Measurements from ENCODE around the gene LYG1. TPM values are rescaled to one million over a fixed set of nuclear protein-coding genes. Genes with fewer than 3 reads are reported as not detected.

The LYG1 gene
- total and polyA plus RNA-seq, 2 of the 8 experiments (the other 6 are each of a cell fraction or from before 2014, with no cell fraction given), result 0.68 to 0.86 TPM

DNA sequence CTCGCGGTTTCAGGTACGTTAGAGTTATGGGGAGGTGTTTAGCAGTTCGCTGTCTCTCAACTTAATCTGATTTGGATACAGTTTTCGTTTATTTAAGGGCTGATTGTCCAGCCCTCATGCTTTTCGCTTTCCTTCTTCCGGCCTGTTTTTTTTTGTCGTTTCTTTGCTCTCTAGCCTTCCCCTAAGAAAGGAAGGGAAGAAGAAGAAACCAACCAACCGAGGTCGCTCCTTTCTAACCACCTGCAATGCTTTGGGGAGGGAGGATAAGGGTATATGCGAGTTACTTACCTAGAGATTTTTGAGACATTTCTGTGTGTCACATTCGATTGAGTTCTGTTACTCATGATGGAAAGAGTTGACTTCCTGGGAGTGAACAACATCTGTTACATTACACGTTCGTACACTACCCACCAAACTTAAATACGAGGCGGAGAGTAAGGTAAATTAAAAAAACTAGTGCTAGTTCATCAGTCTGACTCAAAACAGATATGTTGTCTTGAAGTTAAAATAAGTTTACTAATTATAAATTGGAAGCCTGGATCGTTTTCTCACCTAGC is 37.1 kb upstream of the LYG1 start (continued):
- TF ChIP-seq, protein P1, sequence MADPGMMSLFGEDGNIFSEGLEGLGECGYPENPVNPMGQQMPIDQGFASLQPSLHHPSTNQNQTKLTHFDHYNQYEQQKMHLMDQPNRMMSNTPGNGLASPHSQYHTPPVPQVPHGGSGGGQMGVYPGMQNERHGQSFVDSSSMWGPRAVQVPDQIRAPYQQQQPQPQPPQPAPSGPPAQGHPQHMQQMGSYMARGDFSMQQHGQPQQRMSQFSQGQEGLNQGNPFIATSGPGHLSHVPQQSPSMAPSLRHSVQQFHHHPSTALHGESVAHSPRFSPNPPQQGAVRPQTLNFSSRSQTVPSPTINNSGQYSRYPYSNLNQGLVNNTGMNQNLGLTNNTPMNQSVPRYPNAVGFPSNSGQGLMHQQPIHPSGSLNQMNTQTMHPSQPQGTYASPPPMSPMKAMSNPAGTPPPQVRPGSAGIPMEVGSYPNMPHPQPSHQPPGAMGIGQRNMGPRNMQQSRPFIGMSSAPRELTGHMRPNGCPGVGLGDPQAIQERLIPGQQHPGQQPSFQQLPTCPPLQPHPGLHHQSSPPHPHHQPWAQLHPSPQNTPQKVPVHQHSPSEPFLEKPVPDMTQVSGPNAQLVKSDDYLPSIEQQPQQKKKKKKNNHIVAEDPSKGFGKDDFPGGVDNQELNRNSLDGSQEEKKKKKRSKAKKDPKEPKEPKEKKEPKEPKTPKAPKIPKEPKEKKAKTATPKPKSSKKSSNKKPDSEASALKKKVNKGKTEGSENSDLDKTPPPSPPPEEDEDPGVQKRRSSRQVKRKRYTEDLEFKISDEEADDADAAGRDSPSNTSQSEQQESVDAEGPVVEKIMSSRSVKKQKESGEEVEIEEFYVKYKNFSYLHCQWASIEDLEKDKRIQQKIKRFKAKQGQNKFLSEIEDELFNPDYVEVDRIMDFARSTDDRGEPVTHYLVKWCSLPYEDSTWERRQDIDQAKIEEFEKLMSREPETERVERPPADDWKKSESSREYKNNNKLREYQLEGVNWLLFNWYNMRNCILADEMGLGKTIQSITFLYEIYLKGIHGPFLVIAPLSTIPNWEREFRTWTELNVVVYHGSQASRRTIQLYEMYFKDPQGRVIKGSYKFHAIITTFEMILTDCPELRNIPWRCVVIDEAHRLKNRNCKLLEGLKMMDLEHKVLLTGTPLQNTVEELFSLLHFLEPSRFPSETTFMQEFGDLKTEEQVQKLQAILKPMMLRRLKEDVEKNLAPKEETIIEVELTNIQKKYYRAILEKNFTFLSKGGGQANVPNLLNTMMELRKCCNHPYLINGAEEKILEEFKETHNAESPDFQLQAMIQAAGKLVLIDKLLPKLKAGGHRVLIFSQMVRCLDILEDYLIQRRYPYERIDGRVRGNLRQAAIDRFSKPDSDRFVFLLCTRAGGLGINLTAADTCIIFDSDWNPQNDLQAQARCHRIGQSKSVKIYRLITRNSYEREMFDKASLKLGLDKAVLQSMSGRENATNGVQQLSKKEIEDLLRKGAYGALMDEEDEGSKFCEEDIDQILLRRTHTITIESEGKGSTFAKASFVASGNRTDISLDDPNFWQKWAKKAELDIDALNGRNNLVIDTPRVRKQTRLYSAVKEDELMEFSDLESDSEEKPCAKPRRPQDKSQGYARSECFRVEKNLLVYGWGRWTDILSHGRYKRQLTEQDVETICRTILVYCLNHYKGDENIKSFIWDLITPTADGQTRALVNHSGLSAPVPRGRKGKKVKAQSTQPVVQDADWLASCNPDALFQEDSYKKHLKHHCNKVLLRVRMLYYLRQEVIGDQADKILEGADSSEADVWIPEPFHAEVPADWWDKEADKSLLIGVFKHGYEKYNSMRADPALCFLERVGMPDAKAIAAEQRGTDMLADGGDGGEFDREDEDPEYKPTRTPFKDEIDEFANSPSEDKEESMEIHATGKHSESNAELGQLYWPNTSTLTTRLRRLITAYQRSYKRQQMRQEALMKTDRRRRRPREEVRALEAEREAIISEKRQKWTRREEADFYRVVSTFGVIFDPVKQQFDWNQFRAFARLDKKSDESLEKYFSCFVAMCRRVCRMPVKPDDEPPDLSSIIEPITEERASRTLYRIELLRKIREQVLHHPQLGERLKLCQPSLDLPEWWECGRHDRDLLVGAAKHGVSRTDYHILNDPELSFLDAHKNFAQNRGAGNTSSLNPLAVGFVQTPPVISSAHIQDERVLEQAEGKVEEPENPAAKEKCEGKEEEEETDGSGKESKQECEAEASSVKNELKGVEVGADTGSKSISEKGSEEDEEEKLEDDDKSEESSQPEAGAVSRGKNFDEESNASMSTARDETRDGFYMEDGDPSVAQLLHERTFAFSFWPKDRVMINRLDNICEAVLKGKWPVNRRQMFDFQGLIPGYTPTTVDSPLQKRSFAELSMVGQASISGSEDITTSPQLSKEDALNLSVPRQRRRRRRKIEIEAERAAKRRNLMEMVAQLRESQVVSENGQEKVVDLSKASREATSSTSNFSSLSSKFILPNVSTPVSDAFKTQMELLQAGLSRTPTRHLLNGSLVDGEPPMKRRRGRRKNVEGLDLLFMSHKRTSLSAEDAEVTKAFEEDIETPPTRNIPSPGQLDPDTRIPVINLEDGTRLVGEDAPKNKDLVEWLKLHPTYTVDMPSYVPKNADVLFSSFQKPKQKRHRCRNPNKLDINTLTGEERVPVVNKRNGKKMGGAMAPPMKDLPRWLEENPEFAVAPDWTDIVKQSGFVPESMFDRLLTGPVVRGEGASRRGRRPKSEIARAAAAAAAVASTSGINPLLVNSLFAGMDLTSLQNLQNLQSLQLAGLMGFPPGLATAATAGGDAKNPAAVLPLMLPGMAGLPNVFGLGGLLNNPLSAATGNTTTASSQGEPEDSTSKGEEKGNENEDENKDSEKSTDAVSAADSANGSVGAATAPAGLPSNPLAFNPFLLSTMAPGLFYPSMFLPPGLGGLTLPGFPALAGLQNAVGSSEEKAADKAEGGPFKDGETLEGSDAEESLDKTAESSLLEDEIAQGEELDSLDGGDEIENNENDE (IDR thresholded peaks at IDR 0.05; ENCODE audit: insufficient replicate concordance, low read length), result no peak
- TF ChIP-seq SP2 (IDR thresholded peaks at IDR 0.05; ENCODE audit: low read length), result no peak
- TF ChIP-seq SIX5 (IDR thresholded peaks at IDR 0.05; ENCODE audit: low read depth, low read length), result no peak
- no peak for TF ChIP-seq SP1 (IDR thresholded peaks at IDR 0.05; ENCODE audit: low read depth, low read length)
- TF ChIP-seq CHD2 (IDR thresholded peaks at IDR 0.05; ENCODE audit: low read length), result no peak
- TF ChIP-seq RNF2 (IDR thresholded peaks at IDR 0.05; ENCODE audit: borderline replicate concordance, low read depth, low read length, missing control alignments, poor library complexity, severe bottlenecking), result no peak

All from H1 (cell line).